Glutamatergic neuron (in vitro differentiated cells): ENCODE measurements around the gene EIF4EBP3. TPM values are rescaled to one million over a fixed set of nuclear protein-coding genes. Genes with fewer than 3 reads are reported as not detected.

ENCODE experiments used
- DNase-seq: peaks from one replicate; pipeline ENCODE4 v3.0.0; 2022
- H3K27ac Mint-ChIP-seq: one replicate; pipeline ENCODE4 v1.8.0; 2020; ENCODE audit warnings: mild to moderate bottlenecking, mixed read lengths, inconsistent platforms; ENCODE audit not compliant: unreplicated experiment
- H3K27me3 Mint-ChIP-seq: one replicate; pipeline ENCODE4 v1.8.0; 2020; ENCODE audit warnings: mild to moderate bottlenecking, moderate library complexity, mixed read lengths, inconsistent platforms; ENCODE audit not compliant: unreplicated experiment
- H3K36me3 Mint-ChIP-seq: one replicate; pipeline ENCODE4 v1.8.0; 2020; ENCODE audit warnings: mild to moderate bottlenecking, mixed read lengths, inconsistent platforms; ENCODE audit not compliant: unreplicated experiment
- H3K4me1 Mint-ChIP-seq: one replicate; pipeline ENCODE4 v1.8.0; 2020; ENCODE audit warnings: mild to moderate bottlenecking, low read depth, mixed read lengths, inconsistent platforms; ENCODE audit not compliant: unreplicated experiment
- H3K4me3 Mint-ChIP-seq: one replicate; pipeline ENCODE4 v1.8.0; 2020; ENCODE audit warnings: mild to moderate bottlenecking, mixed read lengths, inconsistent platforms; ENCODE audit not compliant: unreplicated experiment
- H3K9me3 Mint-ChIP-seq: one replicate; pipeline ENCODE4 v1.8.0; 2020; ENCODE audit warnings: mild to moderate bottlenecking, moderate library complexity, mixed read lengths, inconsistent platforms; ENCODE audit not compliant: unreplicated experiment
- CTCF ChIP-seq: fragments of 200-600 bp; sonication (generic); IDR thresholded peaks from one replicate; pipeline ENCODE4 v1.5.0; 2021; ENCODE audit not compliant: partially characterized antibody, unreplicated experiment
- long read RNA-seq: library from polyadenylated mRNA; unstranded; transcript quantifications from one replicate; pipeline ENCODE4 v2.0.0, GENCODE V29; 2020; ENCODE audit not compliant: unreplicated experiment
- total RNA-seq: library from RNA; stranded (reverse); fragmentation: NEBNext Ultra II Directional; extraction: Animal tissue kit (Norgen Biotek cat#: 25700); gene quantifications from one replicate; pipeline ENCODE4 v1.2.1, GENCODE V29; 2021; ENCODE audit not compliant: unreplicated experiment

EIF4EBP3 gene
- total RNA-seq, result 7.0 TPM
- long read RNA-seq, partial matches to known transcripts, result 1 of 1 reads
- long read RNA-seq, other reads (novel, unspliced or antisense), result 0 of 1 reads

- H3K4me1 Mint-ChIP-seq, result peaks cover 6% of the 10 kb centered on the region
- DNase-seq, result peak; percentile 94
- H3K4me3 Mint-ChIP-seq, result peak within 1 kb of the TSS; percentile 73
- H3K27me3 Mint-ChIP-seq, result peaks cover 6% of the 10 kb centered on the region
- TF ChIP-seq CTCF, result peak; percentile 75
- peaks cover 9% of the 10 kb centered on the region for H3K9me3 Mint-ChIP-seq
- H3K27ac Mint-ChIP-seq, result peak within 1 kb of the TSS; percentile 66
- H3K36me3 Mint-ChIP-seq, result no peaks in the 10 kb centered on the region
These were observed at the start of gene EIF4EBP3 for GRCh38 chr5:140547508-140548299. EIF4EBP3 (plus strand) TSS chr5:140547662; CDS start chr5:140547738, 76 bp downstream.

GRCh38 chr5:140497897-140498296, 49.6 kb upstream of the EIF4EBP3 start:
- TF ChIP-seq CTCF, result no peak
- H3K4me3 Mint-ChIP-seq, result no peak overlapping the region
- H3K27ac Mint-ChIP-seq, result no peak overlapping the region
- DNase-seq, result no peak
- H3K27me3 Mint-ChIP-seq, result no peaks in the 10 kb centered on the region
- H3K4me1 Mint-ChIP-seq, result no peaks in the 10 kb centered on the region
- no peaks in the 10 kb centered on the region for H3K9me3 Mint-ChIP-seq
- no peaks in the 10 kb centered on the region for H3K36me3 Mint-ChIP-seq

GRCh38 chr5:140498591-140498990, 48.9 kb upstream of the EIF4EBP3 start:
- no peak for TF ChIP-seq CTCF
- no peaks in the 10 kb centered on the region for H3K4me1 Mint-ChIP-seq

GRCh38 chr5:140502834-140503233, 44.6 kb upstream of the EIF4EBP3 start:
- DNase-seq, result no peak
- H3K9me3 Mint-ChIP-seq, result no peaks in the 10 kb centered on the region
- H3K27ac Mint-ChIP-seq, result no peak overlapping the region
- no peaks in the 10 kb centered on the region for H3K36me3 Mint-ChIP-seq
- H3K4me3 Mint-ChIP-seq, result no peak overlapping the region
- H3K4me1 Mint-ChIP-seq, result no peaks in the 10 kb centered on the region
- no peaks in the 10 kb centered on the region for H3K27me3 Mint-ChIP-seq
- no peak for TF ChIP-seq CTCF

More at GRCh38 chr5:140498591-140498990, 48.9 kb upstream of the EIF4EBP3 start:
- Mint-ChIP-seq H3K4me3 (no peak overlapping the region), H3K27ac (no peak overlapping the region), H3K9me3 (no peaks in the 10 kb centered on the region), H3K36me3 (no peaks in the 10 kb centered on the region), H3K27me3 (no peaks in the 10 kb centered on the region)
- DNase-seq, result no peak

- Mint-ChIP-seq H3K27me3 (no peaks in the 10 kb centered on the region), H3K36me3 (peaks cover 4% of the 10 kb centered on the region), H3K27ac (no peak overlapping the region), H3K4me1 (no peaks in the 10 kb centered on the region), H3K9me3 (no peaks in the 10 kb centered on the region), H3K4me3 (no peak overlapping the region)
- DNase-seq, result no peak
- TF ChIP-seq CTCF, result no peak
These were observed 37.6 kb upstream of the EIF4EBP3 start for GRCh38 chr5:140509898-140510297.
